HG02943 (cell line): Measurements from ENCODE around the gene PSMD12.
"Not testable (repeated sequence)": the region's sequence is repeated elsewhere in the genome, so short reads cannot be mapped to it uniquely, and the experiment has no call there.

Source experiments
- ATAC-seq: cut with Tn5 transposase; IDR thresholded peaks from one replicate; pipeline ENCODE4 v1.9.1; 2021; ENCODE audit warnings: mild to moderate bottlenecking, low read depth, moderate library complexity; ENCODE audit not compliant: unreplicated experiment

PSMD12 gene

GRCh38 chr17:67366193-67367157, at the start of gene PSMD12:
Gene PSMD12 (minus strand): TSS chr17:67366577. CDS start chr17:67366519, 58 bp downstream.
- ATAC-seq: peak; percentile 86

- no peak for ATAC-seq
Observed at GRCh38 chr17:67415291-67415690, 48.9 kb upstream of the PSMD12 start.

GRCh38 chr17:67414559-67414958, 48.2 kb upstream of the PSMD12 start:
- ATAC-seq: no peak

DNA sequence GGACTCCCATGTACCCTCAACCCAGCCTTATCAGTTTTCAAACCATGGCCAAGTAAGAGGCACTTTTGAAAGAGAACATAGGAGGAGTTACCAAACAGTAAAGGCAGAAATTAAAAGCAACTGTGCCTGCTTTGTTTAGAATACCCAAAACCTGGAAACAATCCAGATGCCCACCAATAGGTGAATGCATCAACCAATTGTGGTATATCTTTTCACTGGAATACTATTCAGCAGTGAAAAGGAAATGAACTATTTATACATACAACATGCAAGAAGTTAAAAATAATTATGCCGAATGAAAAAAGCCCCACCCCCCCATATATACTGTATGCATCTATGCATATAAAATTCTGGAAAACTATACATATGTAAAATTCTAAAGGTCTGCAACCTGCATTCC, 47.8 kb upstream of the PSMD12 start:
- no peak for ATAC-seq

- no peak for ATAC-seq
Observed at GRCh38 chr17:67413388-67413787, 47.0 kb upstream of the PSMD12 start.

GRCh38 chr17:67412941-67413340, 46.6 kb upstream of the PSMD12 start:
- no peak for ATAC-seq

DNA sequence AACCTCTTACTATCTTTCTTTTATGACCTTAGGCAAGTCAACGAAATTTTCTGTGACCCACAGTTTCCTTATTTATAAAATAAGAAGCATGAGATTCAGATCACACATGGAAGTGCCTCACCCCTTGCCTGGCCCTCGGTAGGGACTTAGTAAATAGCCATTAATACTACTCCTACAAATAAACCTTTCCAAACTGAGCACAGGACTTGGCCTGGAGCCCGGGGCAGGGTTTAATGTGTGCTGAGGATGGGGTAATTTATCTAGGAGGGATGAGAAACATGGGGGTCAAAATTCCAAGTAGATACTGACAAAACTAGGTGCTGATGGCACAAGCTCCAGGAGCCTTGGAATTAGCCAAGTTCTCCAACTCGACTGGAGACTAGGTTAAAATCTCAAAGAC, 45.7 kb upstream of the PSMD12 start:
- no peak for ATAC-seq

DNA sequence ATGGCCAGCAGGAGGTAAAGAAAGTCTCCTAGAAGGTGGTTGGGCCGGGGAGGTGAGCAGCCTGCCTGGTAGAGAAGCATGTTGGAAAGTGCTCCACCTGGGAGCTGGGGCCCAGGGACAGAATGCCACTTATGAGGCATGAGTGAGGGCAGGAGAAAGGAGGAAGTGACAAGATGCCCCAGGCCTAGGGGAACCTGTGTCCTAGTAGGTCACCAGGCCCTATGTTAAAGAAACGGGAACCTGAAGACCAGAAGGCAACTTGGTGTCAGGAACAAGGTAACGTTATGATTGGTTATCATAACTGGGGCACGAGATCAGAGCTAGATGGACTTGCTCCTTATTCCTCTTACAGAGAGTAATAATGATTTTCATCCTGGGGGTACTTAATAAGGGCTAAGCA, 45.0 kb upstream of the PSMD12 start:
- ATAC-seq: no peak

- ATAC-seq: not testable (repeated sequence)
Observed at GRCh38 chr17:67408455-67408830, 42.1 kb upstream of the PSMD12 start.

GRCh38 chr17:67403483-67403882, 37.1 kb upstream of the PSMD12 start:
- ATAC-seq: no peak

DNA sequence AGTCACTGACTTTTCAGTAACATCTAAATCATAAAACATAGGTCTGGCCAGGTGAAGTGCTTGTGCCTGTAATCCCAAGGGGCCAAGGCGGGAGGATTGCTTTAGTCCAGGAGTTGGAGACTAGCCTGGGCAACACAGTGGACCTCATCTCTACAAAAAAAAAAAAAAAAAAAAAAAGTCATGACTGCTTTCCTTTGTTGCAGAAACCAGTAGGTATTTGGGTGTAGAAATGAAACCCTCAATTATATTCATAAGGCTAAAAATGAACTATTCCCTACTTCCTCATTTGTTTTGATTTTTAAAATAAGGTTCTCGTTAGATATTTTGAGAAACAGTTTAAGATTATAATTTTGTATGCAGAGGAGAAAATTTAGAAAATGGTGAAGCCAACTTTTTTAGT, 36.7 kb upstream of the PSMD12 start:
- ATAC-seq: no peak

DNA sequence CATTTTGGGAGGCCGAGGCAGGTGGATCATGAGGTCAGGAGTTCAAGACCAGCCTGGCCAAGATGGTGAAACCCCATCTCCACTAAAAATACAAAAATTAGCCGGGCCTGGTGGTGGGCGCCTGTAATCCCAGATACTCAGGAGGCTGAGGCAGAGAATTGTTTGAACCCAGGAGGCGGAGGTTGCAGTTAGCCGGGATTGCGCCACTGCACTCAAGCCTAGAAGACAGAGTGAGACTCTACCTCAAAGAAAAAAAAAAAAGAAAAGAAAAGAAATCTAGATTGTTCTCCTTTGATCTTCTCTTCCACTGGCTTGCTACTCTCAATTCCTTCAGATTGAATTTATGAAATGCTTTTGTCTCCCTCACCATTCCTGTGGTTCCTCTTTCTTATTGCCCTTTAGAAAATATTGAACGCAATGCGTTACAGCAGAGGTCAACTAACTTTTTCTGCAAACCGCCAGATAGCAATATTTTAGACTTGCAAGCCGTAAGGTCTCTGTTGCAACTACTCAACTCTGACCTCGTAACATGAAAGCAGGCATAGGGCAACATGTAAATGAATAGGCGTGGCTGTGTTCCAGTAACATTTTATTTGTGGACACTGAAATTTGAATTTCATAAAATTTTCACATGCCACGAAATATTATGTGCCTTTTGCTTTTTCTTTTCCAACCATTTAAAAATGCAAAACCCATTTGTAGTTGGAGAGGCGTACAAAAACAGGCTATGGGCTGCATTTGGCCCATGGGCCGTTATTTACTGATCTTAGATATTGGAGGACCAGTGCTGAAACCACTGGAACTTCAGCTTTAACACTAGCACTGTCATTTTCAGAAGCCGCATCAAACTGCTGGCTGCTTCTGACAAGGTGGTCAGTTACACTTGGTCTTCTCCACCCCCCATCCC, 35.5 kb upstream of the PSMD12 start:
- no peak for ATAC-seq

GRCh38 chr17:67401106-67401505, 34.7 kb upstream of the PSMD12 start:
- ATAC-seq: no peak

- no peak for ATAC-seq
Observed at GRCh38 chr17:67400193-67400592, 33.8 kb upstream of the PSMD12 start.

GRCh38 chr17:67399676-67400075, 33.3 kb upstream of the PSMD12 start:
- no peak for ATAC-seq

- no peak for ATAC-seq
Observed at GRCh38 chr17:67393809-67394397, 27.5 kb upstream of the PSMD12 start.

GRCh38 chr17:67392111-67392510, 25.7 kb upstream of the PSMD12 start:
- no peak for ATAC-seq

DNA sequence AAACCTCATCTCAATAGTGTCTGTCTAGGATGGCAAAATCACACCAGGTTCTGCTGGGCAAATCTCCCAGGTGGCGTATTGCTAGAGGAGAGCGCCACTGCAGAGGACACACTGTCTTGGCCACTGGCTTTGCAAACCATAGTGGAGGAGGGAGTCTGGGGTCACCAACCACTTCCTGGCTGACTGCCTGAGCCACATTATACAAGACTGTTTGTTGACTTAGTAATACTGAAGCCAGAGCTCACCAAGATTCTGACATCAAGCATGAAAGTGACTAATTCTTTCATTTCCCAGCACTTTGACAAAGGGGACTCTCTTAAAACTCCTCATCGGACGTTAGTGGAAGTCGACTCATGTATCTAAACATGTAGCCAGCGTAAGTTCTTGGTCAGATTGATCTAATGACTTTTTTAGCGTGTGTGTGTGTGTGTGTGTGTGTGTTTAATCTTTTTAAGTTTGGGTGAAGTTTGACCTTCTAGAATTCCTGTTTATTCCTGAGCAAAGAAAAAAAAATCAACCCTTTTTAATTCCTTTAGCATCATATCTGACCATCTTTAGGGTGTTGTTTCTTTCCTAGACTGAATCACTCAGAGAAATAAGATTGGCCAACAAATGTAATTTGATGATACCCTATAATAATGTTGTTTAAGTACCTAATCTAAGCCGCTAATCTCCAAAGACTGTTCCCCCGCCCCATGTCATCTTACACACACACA, 24.4 kb upstream of the PSMD12 start:
- peak; percentile 96 for ATAC-seq

GRCh38 chr17:67390006-67390645, 23.7 kb upstream of the PSMD12 start:
- ATAC-seq: no peak

- ATAC-seq: no peak
Observed at GRCh38 chr17:67388986-67389385, 22.6 kb upstream of the PSMD12 start.
